Stimulated activated CD8-positive, alpha-beta memory T cell treated with anti-CD3 and anti-CD28 coated beads, Interleukin-4, amount 100 ng/mL, for 48 hours (primary cell): Measurements from ENCODE around the gene PPP1R13B.
A peak's percentile ranks its signal among the peaks of the same experiment; 100 is the strongest.

Experiments used
- DNase-seq: peaks from one replicate; pipeline ENCODE4 v3.0.0-alpha.2; 2020

Gene PPP1R13B

DNA sequence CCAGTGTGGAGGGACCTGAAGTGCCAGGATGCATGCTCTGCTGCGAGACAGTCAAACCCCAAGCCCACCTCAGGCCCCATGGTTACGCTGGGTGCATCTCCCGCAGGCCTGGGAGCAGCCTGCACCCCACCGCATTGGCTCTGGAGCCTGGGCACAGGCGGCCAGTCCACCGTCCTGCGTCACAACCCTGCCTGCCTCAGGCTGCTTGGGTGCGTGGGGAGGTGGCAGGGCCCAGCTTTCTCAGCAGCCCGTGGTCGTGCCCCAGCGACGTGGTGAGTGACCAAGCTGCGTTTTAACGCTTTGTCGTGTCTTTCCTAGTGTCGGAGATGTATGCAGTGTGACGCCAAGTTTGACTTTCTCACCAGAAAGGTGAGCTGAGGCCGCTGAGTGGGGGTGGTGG, 120.9 kb downstream of the PPP1R13B start:
- no peak for DNase-seq

DNA sequence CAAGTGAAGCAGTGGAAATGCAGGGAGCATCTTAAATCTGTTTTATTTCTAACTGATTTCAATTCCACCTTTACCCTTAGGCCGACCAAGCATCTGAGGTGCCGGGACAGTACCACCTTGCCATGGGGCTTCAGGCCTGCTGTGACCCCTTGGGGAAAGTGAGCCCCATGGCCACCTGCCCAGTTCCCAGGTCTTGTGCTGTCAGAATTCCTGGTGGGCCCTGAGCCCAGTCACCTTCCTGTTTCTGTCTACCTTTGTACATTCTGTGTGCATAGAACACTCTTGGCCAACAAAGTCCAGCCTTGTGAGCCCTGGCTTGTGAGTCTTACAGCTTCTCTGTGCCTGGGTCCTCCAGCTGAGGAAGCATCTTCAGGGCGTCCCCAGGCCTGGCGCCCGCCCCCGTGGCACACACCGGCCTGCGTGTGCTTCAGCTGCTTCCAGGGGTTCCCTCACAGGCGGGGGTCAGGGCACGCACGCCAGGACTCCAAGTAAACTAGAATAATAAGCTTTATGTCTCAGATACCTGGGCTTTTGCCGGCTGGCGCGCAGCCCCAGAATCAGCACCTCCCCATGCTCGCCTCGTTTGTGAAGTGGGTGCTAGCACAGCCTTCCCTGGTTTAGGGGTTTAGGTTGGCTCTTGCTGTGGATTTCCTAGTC, 121.5 kb downstream of the PPP1R13B start:
- DNase-seq: no peak

DNA sequence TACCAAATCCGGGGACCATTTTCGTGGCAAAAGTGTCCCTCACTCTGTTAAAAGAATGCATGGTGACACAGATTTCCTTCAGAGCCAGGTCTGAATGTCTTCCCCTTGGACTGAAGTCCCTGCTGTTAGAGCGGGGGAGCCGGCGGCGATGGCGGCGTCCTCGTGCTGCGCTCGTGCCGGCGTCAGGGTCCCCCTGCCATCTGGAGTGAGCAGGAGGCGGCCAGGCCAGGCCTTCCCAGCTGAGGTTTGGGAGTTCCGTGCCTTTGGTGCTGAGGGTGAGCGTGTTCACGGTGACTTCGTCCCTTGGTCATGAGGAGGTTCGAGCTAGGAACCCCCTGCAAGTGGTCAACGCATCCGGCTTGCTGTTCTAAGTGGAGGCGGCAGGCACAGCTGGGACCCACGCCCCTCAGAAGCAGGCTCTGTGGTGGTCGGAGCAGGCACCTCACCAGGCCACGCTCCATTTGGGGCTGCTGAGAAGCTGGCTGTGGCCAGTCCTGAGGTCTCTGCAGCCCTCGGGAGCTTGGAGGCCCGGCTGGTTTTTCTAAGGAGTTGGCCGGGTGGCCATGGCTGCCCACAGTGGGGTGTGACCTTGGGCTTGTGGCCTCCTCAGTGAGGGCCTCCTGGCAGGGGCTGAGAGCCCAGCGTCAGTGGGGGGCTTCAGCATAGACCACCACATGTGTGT, 122.2 kb downstream of the PPP1R13B start:
- DNase-seq: no peak

DNA sequence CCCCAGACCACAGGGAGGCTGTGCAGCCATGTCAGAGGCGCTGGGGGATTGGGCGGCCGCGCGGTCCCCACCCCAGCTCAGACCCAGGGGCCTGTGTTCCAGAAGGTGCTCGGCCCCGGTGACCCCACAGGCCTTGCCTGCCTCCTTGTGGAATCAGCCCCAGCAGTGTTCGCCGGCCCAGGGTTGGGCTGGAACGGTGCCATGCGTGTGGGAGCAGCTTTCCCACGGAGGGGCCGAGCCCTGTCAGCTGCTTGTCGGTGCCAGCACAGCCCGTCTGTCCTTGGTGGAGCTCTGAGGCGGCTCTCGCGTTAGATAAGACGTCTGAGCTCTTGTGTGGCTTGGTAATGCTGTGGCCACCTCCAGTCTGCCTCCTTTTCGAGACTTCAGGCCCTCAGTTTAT, 123.3 kb downstream of the PPP1R13B start:
- DNase-seq: no peak

DNA sequence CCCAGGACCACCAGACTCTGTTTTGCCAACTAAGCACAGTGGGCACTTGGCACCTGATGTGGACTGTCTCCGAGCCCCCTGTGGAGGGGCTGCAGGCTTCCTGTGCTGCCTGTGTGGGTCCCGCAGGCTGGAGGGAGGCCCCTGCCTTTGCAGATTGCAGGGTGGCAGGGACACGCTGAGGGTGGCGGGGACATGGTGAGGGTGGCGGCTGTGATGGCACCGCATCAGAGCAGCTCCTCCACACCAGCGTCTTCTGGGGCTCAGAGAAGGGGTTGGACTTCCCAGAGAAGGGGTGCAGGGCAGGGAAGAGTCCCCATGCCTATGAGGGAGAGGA, 123.7 kb downstream of the PPP1R13B start:
- no peak for DNase-seq

DNA sequence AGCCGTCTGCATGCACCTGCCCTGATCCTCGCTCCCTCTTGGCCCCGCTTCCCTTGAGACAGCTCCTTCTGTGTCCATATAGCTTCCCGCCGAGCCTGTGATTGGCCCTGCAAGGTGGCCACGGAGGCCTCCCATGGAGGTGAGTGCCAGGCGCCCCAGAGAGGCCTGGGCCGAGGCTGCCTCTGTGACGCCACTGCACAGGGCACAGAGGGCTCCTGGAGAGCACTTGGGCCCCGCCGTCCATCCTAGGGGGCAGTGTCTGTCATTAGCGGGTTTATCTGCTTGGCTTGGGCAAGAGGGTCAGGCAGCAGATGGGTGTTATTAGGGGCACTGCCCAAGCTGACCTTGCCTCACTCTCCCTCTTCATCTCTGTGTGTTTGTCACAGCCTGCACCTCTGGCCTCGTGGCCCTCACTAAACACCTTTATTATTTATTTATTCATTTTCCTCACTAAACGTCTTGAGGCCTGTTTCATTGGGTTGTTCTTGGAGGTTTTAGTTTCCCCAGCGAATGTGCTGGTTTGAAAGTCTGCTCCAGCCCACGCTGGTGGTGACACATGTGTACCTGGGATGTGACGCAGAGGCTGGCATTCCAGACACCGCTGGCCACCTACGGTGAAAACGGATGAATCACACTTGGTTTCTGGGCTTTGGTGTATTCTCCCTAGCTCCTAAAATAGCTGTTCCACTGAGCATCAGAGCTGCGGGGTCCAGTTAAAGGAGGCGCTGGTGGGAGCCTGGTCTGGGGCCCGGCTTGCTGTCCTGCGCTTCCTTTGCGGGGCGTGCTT, 125.8 kb downstream of the PPP1R13B start:
- peak; percentile 54 for DNase-seq

DNA sequence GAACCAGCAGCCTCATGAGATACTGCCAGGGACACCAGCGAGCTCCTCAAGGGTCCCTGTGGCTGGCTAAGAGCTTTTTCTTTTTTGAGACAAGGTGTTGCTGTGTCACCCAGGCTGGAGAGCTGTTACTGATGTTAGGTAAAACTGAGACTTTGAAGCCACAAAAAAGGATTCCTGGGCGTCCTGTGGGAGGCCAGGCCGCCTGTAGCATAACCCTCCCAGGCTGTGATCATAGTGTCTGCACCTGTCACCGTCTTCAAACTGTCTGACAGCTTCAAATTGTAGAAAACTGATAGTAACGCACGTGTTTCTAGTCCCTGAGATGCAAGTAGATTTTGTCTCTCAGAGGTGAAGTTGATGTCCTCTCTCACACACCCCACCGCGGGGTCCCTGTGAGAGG, 127.6 kb downstream of the PPP1R13B start:
- DNase-seq: no peak

DNA sequence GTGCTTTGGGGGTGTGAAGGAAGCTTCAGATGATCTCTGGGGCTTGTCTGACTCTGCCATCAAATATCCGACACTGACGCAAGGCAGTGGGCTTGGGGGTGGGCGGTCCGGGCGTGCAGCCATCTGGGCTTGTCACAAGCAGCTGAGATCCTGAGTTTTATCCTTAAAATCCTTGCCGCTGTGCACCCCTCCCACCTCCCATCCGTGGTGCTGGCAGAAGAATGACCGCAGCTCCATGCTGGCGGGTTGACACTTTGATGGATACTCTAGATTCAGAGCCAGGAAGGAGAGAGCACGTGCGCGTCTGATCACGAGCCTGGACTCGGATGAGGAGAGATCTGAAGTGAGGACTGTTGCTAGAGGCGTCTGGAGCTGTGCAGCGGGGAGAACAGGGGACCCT, 128.8 kb downstream of the PPP1R13B start:
- no peak for DNase-seq

DNA sequence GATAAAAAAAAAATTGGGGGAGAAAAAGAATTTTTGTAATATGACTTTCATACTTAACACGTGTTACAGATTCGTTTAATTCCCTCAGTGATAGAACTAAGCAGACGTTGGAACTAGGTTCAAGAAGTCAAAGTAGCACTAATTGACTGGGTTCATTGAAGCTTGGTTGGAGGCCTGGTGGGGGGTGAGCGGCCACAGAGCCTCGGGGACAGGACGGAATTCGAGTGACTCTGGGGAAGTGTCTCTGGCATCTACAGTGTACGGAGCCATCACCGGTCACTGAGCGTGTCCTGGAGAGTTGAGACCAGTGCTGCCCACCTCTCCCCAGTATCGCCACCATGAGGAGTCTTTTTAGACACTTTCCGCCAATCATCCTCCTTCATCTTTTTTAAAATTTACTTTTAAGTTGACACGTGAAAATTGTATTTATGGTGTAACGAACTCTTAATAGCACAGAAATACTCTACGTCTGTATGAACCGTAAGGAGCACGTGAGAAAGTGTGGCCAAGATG, 130.4 kb downstream of the PPP1R13B start:
- no peak for DNase-seq

DNA sequence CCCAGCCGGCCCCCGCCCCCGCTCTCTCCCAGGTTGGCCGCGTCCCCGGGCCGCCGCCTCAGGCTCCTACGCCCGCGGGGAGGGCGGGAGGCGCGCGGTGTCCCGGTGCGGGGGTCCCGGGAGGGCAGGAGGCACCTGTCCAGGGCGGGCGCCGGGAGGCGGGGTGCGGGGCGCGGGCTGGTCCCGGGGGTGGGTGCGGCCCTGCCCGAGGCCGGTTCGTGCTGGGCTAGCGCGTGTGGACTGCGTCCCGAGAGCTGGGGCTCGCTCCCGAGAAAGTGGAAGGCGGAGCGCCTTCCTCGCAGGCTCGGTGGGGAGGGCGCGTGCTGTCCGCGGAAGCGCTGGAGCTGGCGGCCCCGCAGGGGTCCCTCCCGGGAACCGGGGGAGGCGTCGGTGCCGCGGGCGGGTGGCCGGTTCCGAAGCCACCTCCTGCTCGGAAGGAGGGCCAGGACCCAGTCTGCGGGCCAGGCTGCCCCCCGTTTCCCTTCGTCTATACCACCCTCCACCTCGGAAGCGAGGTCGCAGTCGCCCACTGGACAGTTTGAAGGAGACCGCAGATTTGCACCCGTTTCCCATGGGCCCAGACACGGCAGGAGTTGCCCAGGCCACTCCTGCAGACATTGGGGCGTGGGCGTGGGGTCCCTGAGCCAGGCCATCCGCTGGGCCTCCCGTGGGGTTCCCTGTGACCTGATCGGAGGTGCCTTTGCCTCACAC, 131.1 kb downstream of the PPP1R13B start:
- DNase-seq: no peak

DNA sequence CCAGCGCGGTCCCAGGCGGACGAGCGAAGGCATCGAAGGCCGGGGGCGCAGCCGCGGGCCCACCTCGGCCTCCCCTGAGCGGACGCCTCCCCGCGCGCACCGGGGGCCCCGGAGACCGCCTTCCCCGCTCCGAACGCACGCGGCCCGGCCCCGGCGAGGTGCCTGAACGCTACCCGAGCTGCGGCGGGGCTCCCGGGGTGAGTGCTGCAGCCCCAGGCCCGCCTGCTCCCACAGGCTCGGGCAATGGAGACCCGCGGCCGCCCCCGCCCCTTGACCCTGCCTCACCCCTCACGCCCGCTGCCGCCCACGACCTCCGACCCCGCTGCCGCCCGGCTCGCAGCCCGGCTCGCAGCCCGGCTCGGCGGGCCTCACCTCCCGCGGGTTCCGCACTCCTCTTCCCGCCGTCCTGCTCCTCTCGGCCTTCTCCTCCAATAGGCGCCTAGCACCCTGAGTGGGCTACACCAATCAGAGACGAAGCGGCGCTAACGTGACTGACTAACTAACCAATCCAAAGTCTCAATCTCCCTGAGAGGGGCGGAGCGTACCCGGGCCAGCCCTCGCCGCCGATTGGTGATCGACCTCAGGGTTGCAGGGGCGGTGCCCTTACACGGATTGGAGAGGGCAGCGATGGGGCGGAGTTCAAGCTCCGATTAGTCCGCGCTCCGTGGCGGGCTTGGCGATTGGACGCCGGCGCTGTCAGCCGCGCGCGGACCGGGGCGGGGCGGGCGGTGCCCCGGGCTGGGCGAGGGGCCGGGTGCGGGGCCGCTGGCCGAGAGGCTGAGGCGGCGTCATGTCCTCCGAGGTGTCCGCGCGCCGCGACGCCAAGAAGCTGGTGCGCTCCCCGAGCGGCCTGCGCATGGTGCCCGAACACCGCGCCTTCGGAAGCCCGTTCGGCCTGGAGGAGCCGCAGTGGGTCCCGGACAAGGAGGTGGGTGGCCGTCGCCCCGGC, 132.0 kb downstream of the PPP1R13B start, which contains the start of the genes XRCC3 and ZFYVE21:
Gene XRCC3 (minus strand): TSS at position 400 of the 949 bp plus-strand sequence. CDS start 4,364 bp downstream, outside the sequence.
Gene ZFYVE21 (plus strand): TSS at position 759 of the 949 bp plus-strand sequence. CDS start 32 bp downstream, at position 791.
- DNase-seq: peak; percentile 100

DNA sequence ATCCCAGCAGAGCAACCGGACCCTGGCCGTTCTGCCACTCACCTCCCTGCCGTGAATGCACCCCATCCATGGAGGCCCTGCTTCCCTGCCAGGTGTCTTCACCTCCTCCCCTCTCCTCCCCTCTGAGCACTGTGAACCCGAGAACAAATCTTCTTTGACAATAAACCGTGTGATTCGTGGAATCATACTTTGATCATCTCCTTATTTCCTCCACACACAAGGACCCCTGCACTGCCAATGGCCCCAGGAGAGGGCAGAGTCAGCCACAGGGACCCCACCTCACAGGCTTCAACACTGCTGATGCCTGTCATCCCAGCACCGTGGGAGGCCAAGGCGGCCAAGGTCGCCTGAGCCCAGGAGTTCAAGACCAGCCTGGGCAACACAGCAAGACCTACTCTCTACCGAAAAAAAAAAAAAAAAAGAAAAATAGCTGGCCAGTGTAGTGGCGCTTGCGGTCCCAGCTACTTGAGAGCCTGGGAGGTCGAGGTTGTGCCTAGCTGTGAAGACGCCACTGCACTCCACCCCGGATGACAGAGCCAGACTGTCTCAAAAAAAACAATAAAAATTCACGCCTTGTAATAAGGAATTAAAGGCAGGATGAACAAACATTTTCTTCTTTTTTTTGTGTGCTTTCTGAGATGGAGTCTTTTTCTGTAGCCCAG, 133.2 kb downstream of the PPP1R13B start:
- no peak for DNase-seq

DNA sequence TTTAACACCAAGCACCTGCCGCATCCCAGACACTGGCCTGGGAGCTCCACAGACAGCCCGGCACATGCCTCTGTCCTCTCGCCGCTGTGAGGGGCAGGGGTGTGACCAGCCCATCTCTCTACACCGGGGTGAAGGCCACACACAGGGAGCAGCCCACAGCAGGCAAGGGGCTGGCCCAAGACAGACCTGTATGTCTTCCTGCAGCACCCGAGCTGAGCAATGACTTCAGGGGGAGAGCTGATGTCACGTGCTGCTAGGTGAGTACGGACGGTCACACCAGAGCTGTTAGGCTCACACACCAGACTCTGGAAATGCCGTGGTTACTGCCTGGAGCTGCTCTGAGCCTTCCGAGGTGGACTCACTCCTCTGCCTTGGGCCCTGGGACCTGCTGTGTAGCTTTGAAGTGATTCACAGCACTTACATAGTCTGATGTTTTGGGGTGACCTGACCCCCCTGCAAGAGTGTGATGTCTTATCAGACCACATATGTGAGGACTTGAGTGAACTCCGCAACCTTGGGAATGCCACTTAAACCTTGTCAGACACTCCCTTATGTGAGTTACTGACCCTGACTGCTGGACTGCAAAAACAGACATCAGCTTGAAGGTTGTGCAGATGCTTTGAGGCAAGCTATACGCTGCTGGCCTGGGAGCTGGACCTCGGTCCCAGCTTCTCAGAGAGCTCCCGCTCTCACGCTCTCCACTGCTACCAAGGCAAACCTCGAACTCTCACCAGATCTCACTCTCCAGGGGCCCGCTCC, 133.9 kb downstream of the PPP1R13B start:
- no peak for DNase-seq

DNA sequence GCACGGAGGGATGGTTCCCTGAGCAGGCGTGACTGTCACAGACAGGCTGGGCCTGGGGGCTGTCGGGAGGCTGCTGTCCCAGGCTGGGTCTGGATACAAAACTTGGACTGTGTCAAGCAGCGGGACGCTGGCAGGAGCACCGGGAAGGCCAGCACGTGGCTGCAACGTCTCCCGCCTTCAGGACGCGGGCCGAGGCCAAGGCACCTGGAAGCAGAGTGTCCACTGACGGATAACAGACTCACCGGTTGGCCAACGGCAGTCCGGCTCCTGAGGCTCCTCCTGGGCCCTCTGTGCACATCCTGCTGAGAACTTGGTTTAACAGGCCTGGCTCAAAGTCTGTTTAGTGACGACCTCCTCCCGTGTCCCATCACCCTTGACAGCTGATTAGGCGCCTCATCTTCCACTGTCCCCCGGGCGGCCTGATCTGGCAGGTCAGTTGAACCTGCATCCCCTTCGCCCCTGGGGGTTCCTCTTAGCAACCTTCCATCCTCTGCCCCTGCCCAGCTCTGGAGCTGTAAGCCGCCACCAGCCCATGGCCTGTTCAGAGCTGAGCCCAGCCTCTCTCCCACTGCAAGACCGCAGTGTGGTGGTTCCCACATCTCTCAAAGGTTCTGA, 134.6 kb downstream of the PPP1R13B start:
- no peak for DNase-seq

DNA sequence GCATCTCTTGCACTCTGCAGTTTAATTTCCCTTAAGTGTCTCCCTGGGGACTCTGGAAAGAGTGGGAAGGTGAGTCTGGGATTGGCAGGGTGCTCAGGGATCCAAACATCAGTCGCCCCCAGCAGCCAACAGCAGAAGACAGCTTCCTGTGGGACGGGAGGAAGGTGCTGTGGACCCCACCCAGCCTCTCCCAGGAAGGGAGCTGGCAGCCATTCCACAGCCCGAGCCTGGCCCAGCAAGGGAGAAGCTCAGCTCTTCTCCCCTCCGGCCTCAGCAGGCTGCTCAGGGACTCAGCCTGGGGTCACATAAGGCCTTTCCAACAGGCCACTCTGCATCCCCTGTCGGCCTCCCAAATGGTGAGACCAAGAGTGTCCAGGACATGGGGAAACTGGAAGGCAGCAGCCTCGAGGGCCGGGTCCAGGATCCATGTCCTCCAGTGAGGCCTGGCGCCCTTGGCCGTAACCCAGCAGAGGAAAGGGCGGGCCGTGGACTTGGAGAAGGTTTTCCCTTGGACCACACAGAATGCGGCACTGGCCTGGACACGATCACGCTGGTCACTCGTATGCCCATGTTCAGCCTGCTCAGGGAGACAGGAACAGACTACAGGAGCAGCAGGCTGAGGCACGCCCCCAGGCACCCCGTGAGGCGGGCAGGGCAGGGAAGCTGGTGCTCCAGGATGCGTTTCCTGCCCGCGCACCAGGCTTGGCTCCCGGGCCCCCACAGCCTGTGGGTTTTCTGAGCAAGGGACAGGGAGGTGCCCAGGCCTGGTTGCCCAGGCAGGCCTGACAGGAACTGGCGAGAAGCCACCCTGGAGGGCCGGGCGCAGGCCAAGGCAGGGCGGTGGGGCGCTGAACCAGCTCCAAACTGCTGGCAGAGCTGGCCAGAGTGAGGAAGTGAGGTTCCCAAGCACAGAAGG, 135.6 kb downstream of the PPP1R13B start:
- DNase-seq: no peak

DNA sequence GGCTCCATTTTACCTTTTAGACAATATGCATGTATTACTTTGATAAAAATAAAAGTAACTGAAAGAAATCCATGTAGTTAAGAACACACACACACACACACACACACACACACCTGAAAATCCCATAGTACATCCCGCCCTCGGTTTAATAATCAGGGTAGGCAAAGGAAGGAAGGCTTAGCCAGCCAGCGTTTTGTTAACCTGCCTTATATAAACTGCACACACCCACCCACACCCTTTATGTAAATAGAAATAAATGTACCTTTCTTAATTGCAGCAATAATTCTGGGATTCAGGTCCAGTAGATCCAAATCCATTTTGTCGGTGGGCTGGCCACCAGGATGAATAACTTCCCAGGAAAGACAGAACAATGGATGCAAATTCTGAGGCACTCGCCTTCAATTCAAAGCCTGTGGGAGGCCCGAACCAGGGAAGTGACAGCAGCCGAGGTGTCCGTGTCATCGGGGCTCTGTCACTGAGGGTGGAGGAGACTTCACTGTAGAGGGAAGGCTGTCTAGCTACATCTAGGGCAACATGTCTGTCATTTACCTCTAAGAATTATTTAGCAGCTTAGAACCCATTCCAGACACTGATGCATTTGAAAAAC, 136.5 kb downstream of the PPP1R13B start:
- no peak for DNase-seq

DNA sequence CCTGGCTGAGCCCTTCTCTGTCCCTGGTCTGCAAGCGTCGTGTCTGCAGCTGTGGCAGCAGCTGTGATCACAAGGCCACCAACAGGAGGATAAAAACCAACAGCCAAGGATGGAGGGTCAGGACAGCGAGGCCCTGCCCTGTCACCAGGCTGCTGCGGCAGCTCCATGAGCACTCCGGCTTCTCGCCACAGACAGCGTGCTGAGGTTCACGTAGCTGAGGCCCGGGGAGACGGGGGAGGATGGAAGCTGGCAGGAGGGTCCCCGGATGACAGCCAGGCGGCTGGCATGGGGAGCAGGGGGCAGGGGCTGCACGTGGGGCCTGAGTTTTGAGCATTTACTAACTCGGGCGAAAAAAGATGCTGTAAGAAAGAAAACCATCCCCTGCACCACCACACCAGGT, 137.6 kb downstream of the PPP1R13B start:
- DNase-seq: no peak

DNA sequence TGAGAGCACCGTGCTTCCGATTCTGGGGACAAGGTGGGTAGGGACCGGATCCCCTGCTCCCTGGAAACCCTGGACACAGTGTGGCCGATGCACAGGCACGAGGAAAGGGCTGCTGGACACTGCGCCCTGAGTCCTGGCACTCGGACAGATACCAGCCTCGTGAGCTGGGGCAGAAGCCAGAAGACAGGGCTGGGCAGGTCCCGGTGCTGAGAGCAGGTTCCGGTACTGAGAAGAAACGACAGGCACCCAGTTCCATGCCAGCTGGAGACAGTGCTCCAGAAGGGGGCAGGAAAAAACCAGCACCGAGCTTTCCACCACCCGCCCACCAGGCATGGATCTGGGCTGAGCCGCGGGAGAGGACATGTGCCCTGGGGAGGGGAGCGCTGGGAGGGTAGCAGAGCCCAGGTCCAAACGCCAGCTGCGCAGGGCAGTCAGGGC, 138.6 kb downstream of the PPP1R13B start:
- no peak for DNase-seq
